Measurements from ENCODE around the gene GNG13.
A peak's percentile ranks its signal among the peaks of the same experiment; 100 is the strongest.

GNG13 gene

DNA sequence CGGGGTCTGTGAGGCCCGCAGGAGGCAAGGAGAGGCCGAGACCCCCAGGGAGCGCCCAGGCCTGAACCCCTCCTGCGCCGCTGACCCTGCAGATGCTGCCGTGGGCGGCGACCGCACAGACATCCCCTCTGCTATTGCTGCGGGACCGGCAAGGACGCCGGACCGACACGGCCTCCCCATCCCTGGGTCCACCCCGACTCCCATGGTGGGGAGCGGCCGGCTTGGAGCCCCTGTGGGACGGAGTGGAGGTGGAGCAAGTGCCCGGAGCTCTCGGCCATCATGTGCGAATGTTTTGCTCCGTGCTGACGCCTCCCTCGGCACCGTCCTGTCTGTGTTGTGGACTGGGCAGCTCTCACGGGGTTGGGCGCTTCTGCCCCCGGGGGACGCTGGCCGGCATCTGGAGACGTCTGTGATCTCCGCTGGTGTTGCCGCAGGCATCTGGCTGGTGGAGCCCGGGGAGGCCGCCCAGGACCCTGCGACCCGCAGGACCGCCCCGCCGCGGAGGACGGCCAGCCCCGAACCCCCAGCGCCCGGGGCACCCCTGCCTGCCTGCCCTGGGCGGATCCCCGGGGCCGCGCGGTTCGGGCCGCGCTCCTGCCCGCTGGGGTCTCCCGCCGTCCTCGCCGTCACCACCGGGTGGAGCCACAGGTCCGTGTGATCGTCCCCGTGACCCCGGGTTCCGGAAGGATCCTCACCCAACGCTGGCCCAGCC lies 12.8 kb upstream of the GNG13 start:
- no peak for DNase-seq

DNA sequence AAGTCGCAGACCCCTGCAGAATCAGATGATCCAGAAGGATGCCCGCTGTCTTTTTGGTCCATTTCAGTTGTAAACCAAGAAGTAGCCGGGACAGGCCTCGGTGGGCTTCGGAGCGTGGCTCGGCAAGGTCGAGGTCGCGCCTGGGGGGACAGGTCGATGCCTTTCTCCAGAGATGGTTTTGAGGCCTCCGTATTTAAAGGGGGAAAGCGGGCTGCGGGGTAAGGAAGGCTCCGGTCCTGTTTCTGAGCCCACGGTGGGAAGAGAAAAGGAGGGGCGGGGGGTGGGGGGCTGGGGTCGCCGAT lies 7.5 kb upstream of the GNG13 start:
- no peak for DNase-seq

DNA sequence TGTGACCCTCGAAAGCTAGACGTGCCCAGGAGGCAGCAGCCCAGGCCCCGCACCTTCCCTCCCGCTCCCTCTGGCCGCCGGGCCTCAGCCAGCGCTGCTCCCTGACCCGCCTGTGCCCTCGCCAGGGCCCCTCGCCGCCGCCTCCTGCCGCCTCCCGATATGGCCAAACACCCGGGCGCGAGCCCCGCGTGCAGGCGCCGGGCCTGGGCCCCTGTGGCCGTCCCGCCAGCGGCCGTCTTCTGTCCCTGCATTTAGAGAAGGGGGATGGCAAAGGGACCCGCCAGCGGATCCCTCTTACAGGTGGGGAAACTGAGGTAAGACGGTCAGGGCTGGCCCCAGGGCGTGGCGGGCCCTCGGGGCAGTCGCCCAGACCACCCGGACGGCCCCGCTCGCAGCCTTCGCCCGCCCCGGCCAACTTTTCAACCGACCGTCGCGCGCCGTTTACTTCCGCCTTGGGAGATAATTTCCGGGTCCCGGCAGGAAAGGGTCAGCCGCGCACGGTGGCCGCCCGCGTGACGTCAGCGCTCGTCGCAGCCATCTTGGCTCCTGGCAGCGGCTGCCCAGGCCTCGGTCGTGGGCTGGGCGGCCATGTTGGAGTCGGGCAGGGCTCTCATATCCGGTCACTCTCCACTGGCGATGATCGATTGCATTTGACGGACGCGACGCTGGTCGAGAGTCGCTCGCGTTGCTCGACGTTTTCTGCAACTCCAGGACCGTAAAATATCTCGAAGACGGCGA lies 7.0 kb upstream of the GNG13 start:
- peak; percentile 49 for DNase-seq

DNA sequence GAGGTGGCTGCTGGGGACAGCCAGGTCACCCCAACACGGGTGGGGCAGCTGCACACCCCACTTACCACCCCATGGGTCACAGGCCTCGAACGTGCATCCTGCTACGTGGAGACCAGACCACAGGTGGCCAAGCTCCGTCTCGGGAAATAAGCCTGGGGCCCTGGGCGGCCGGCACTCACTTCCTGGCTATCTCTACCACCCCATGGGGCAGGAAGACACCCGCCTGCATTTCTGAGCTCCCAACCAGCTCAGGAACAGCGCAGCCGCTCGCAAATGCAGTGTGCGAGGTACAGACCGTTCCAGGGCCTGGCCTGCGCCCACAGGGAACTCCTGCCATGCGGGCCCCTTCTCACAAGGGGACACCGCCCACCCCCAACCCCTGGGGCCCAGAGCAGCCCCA lies 4.9 kb upstream of the GNG13 start:
- DNase-seq = no peak

DNA sequence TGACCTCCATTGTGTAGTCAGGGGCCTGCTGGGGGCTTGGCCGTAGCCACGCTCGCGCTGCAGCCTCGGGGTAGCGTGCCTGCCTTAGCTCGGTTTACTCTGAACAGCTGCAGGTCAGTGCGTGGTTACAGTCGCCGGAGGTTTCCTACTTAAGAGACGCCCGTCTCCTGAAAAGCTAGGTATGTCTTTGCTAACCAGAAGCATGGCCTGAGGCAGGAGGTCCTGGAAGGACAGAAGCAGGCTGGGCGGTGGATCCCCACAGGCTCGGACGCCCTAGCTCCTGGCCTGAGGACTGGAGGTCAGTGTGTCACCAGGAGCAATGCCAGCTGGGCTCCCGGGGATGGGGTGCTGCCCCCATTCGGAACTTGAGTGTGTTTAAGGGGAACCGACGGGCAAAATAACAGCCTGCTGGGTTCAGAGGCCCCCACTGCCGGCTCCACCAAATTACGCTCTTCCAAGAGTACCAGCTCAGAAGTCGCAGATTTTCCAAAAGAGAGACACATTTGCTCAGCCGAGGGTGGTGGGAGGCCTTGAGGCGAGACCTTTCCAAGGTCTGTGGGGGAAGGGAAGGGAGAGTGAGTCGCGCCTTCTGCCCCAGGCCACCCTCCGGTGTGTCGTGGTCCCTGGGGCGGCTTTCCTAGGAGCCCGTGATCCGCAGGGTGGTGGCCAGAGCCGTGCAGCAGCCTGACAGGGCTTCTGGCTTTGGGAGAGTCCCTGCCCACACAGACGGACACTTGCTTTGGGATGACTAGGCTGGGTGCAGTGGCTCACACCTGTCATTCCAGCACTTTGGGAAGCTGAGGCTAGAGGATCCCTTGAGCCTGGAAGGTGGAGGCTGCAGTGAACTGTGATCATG lies 3.9 kb upstream of the GNG13 start:
- DNase-seq = no peak

DNA sequence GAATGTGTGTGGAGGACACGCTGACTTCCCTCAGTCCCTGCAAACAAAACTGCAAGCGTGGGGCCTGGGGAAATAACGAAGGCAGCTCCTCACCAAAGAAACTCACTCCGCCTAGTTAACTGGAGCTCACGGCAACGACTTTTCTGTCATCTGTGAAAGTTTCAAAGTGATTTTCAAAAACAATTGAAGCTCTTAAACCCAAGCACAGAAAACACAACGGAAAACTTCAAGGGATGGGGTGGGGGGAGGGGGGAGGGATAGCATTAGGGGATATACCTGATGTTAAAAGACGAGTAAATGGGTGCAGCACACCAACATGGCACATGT lies 3.2 kb upstream of the GNG13 start:
- no peak for DNase-seq

DNA sequence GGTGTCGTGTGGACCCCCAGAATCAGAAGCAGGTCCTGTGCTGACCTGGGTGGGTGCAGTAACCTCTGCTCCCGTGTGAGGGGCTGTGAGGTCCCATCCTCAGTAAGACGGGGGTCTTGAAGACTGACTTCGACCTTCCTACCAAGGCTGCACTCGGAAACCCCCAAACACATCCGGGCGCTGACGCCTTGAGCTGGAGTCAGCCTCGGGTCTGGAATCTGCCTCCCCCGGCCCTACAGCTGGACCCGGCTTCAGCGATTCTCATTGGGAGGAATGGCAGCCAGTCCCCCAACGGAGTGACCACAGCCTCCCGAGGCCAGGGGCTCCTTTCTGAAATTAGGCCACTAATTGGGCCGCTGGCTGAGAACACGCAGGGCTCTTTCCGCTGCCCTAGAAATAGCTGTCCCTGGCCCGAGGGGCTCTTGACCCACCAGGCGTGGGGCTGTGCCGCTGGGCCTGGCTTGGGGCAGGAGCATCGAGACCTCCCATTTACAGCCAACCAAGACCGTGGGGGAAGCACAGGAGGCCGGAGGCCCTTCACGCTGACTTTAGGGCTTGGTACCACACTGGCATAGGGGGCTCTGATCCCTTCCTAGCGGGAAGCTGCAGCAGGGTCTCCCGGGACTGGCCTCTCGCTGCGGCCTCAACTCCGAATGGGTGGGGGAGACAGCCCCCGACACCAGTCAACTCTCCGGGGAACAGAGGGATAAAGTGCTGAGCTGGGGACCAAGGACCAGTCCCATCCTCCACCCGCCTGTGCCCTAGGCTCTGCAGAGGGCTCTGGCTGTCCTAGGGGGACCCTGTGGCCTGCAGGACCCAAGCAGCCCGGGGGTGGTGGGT lies 2.6 kb upstream of the GNG13 start:
- DNase-seq = no peak

DNA sequence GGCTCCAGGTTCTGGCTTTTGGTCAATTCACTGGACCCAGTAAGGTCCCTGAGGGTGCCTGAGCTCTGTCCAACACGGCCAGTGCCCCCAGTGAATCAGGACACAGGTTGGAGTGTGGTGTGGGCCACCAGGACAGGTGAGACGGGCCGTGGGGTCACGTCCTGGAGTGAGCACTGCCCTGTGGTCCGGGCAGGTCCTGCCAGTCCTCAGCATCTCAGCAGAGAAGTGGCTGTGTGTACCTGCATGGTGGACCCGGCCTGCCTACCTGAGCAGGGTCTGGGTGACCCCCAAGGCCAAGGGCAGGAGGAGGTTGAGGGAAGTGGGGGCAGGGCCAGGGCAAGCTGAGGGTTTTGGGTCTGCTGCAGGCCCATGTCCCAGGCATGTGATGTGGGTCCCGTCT lies 1.9 kb upstream of the GNG13 start:
- DNase-seq = no peak

DNA sequence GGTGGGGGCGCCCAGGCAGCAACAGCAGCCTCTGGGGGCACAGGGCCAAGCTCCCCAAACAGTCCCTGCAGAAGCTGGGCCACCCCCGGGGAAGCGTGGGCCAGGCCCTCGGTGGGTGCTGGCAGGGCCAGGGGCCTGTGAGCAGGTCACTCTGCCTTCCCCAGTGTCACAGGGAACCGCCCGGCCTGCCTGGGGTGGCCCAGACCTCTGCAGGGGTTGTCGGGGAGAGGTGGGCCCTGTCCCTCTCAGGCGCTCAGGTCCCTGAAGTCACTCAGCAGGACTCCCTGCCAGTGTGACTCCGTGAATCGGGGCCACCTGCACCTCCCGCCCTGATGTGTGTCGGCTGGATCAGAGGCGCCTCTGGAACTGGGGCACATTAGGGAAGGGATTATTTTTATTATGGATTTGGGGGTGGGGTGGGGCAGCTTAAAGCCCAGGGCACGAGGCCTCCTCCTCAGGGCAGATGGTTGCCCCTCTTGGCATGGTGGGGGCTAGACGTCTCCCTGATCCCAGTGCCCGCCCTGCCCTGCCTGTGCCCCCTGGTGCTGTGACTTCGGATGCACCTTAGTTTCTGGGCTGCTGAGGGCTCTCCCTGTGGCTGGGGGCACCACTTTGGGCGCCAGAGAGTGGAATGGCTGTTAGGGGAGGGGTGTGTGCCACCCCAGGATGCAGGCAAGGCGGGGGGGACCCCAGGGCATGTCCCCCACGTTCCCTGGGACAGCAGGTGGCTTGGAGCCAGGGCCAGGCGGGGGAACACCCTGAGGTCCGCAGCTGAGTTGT lies 1.2 kb upstream of the GNG13 start:
- no peak for DNase-seq

DNA sequence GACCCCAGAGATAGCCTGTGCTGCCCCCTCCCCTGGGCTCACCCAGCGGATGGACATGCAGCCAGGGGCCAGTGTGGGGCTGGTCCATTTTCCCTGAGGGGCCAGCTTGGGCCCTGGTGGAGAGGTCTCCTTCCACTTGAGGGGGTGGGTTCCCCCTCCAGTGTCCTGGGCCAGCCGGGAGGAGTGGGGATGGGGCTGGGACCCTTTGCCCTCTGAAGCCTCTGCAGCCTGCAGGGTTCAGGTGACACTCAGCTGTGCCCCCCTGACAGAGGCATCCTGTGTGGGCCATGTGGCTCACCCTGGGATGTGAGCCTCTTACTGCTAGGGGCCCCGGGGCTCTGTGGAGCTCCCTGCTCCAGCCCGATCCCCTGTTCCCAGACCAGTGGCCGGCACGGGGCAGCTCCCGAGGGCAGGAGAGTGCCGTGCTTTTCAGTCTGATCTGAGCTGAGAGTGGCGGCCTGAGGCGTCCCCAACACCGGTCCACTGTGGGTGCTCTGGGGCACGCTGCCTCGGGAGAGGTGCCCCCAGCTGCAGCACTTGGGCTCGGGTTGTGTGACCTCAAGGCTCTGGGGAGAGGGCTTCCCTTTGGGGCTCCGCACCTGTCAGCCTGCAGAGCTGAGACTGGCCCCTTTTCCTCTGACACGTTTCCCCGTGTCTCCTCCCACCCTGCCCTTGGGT lies 439 bp upstream of the GNG13 start:
- DNase-seq = no peak

DNA sequence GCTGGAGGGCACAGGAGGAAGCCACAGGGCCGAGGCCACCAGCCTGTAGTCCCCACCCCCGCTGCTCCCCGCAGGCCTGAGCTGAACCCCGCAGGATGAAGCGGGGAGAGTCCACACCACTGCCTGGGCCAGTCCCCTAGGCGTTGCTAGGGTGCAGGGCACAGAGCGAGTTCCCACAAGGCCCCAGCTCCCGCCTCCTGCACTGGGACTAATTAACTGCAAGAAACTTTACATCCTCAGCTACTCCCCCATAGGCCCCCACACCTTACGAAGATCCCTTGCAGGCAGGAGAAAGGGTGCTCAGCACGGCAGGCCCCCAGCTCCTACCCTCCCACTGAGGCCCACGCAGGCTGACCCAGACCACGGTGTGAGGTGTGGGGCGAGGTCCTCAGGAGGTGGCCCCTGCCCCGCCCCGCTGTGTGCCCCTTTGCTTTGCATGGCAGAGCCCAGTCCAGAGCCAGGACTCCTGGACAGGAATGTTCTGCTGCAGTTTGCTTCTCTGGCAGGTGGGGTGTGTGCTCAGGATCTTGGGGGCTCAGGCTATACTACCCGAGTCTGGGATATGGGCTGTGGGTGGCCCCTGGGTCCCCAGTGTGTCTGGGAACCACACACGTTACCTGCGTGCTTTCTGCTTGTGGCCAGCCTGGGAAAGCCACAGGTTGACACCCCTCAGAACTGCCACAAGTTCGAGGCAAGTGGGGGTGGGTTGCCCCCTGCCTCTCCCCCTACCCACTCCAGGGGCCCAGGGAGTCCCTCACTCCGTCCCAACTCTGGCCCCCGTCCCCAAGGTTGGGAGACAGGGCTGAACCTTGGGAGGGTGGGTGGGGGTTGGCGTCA lies 1.2 kb downstream of the GNG13 start:
- DNase-seq = no peak

DNA sequence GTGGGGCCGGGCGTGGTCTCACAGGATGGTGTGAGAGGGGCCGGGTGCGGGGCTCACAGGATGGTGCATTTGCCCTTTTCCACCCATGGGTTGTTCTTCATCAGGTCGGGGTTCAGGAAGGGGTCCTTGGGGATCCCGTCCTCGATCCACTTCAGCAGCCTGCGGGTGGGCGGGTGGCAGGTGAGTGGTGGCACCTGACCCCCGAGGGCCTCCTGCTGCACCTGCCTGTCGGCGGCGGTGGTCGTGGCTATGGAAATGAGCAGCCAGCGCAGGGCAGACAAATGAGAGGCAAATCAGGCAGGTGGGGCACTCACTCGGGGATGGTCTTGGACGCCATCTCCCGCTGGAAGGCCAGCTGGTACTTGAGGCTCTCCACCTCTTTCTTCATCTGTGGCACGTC lies 1.9 kb downstream of the GNG13 start:
- DNase-seq = no peak

DNA sequence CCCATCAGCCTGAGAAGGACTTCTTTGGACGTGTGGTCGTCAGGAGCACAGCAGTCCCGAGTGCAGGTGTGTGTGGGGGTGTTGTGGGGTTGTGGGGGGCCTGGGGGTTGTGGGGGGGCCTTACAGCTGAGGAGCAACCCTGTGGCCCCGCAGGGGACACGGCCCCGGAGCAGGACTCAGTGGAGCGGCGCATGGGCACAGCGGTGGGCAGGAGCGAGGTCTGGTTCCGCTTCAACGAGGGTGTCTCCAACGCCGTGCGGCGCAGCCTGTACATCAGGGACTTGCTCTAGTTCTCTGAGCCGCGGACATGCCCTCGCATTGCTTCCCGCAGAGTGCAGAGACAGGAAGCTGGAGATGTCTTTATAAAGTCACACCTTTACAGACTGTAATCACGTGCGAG lies 2.8 kb downstream of the GNG13 start:
- no peak for DNase-seq

DNA sequence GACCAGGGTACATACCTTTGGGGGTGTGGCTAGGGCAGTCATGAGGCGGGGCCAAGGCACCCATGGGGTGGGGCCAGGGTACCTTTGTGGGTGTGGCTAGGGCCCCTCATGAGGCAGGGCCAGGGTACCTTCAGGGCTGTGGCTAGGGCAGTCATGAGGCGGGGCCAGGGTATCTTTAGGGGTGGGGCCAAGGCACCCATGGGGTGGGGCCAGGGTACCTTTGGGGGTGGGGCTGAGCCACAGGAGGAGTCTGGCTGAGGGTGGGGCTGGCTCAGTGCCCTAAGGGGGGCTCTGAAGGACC lies 3.5 kb downstream of the GNG13 start:
- DNase-seq = no peak

DNA sequence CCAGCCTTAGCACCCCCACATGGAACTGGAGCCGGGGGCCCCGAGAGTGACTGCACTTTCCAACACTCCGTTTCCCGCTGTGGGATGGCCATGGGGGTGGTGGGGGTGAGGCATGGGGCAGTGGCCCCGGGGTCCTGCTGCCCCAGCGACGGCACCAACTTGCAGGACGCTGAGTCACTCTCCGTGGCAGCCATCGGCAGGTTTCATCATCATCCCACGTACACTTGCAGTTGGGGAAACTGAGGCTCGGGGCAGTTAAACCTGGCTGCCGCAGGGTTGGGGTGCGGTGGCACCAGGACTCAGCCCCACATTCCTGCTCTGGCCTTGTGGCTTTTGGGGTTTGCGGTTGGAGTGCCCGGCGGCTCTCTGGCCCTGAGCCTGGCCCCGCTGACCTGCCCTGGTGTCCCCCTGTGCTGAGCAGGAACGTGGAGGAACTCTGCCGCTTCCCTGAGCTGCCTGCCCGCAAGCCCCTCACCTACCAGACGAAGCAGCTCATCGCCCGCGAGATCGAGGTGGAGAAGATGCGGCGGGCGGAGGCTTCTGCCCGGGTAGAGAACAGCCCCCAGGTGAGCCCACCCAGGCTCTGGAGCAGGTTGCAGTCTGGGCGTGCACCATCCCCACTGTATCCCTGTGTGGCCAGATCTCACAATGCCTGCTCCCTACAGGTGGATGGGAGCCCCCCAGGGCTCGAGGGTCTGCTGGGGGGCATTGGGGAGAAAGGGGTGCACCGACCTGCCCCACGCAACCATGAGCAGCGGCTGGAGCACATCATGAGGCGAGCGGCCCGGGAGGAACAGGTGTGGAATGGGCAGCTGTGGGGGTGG lies 4.0 kb downstream of the GNG13 start:
- no peak for DNase-seq

DNA sequence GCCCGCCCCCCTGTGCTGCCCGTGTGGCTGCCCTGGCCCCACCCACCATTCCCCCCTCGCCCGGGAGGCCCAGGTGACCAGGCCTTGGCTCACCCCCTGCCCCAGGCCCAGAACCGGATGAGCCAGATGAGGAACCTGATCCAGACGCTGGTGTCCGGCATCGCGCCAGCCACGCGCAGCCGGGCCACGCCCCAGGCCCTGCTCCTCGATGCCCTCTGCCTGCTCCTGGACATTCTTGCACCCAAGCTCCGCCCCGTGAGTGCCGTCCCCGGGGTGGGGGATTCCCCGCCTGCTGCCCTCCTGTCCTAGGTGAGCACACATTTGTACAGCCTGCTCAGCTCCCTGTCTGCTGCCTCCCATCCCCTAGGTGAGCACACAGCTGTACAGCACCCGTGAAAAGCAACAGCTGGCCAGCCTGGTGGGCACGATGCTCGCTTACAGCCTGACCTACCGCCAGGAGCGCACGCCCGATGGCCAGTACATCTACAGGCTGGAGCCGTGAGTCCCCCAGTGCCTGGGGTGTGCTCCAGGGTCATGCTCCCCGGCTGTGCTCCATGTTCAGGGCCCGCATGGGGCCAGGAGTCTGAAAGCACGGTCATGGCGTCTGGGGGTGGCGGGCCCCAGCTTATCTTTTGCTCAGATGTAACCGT lies 4.8 kb downstream of the GNG13 start:
- no peak for DNase-seq

DNA sequence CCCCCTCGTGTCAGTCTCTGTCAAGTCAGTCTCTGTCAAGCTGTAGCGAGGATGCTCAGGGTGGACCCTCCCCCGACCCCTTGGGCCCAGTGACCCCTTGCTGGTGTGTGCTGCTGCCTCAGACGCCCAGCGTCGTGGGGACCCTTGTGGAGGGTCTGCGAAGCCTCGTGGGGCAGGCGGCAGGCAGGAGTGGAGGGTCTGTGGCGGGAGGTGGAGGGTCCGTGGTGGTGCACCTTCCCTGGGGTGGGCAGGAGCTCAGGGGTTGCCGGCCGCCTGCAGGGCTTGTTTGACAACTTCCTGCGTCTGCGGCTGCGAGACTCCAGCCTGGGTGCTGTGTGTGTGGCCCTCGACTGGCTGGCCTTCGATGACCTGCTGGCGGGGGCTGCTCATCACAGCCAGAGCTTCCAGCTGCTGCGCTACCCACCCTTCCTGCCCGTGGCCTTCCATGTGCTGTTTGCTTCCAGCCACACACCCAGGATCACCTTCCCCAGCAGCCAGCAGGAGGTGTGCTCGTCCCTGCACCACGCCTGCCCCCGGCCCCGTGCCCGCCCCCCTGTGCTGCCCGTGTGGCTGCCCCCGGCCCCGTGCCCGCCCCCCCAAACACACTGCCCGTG lies 5.6 kb downstream of the GNG13 start:
- no peak for DNase-seq

DNA sequence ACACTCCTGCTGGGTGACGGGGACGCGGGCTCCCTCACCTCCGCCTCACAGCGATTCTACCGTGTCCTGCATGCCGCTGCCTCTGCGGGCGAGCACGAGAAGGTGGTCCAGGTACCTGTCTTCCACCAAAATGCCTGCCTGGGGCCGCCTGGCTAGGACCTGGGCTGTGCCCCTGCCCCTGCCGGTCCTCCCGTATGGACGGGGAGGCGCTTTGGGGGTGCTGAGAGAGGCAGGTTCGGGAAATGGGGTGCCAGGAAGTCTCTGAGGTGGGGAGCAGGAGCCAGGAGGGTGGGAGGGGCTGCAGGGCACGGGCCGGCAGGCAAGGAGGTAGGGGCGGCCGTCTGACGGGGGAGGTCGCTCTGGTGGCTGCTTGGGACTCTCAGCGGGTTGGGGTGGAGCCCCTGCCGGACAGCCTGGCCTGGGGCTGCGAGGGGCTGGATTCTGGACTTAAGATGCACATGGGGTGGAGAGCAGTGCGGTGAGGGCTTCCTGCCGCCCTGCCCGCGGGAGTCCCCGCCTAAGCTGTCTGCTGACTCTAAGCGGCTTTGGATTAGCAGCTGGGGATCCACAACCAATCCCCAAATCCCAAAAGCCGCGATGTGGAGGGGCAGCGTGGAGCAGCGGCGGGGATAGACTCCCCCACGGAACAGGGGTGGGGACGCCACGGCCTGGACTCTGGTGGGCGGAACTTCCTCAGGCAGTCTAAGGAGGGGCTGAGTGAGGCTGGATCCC lies 6.3 kb downstream of the GNG13 start:
- no peak for DNase-seq

DNA sequence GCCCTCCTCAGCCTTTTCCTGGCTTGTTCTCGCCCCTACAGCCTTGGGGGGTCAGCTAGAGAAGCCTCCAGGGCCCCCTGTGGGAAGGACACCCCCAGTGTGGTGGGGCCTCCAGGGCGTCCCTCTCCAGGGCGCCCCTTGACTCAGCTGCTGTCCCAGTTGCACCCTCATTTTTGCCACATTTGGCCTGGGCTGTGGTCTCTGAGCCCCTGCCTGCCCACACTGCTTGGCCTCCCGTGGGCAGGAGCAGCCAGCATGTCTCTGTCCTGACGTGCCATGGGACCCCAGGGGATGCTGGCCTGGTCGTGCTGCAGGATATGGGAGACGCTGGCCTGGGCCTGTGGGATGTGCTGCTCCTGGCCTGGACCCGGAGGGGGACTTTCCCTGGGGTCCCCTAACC lies 7.1 kb downstream of the GNG13 start:
- no peak for DNase-seq

Data from DMS 273 treated with DMSO at 0.1 percent for 48 hours (cell line).